Psoas muscle (tissue), 8 donors: ENCODE data around the gene VGLL2. TPM values are rescaled to one million over a fixed set of nuclear protein-coding genes. Genes with fewer than 3 reads are reported as not detected.

Experiments
- ATAC-seq, 4 donors: fragments of 200-7000 bp; cut with Tn5 transposase; one replicate each; pipeline ENCODE4 v1.9.1; 2020; ENCODE audit warnings: moderate library complexity in 3 of 4, mild to moderate bottlenecking in 2 of 4
- DNase-seq, 2 donors: peaks; one replicate each; pipeline ENCODE4 v3.0.0-alpha.2; 2020
- H3K27ac ChIP-seq: fragments of 200-600 bp; one replicate; pipeline ENCODE4 v1.8.0; 2022
- H3K27me3 ChIP-seq, 3 donors: fragments of 200-600 bp in 1 of 3; one replicate each; pipeline versions ENCODE4 v1.6.1 to v1.8.0; 2013 to 2022; ENCODE audit warnings: low read length in 2 of 3, mild to moderate bottlenecking in 2 of 3, moderate library complexity in 1 of 3; ENCODE audit not compliant: insufficient read depth in 3 of 3
- H3K36me3 ChIP-seq, 2 donors: fragments of 200-600 bp in 1 of 2; one replicate each; pipeline versions ENCODE4 v1.6.1 to v1.8.0; 2013 to 2022; ENCODE audit warnings: low read depth in 1 of 2, mild to moderate bottlenecking in 1 of 2, moderate library complexity in 1 of 2; ENCODE audit not compliant: insufficient read depth in 1 of 2
- H3K4me1 ChIP-seq: fragments of 200-600 bp; one replicate; pipeline ENCODE4 v1.8.0; 2022
- H3K4me3 ChIP-seq: fragments of 200-600 bp; one replicate; pipeline ENCODE4 v1.8.0; 2022; ENCODE audit warnings: mild to moderate bottlenecking
- H3K9me3 ChIP-seq: fragments of 200-600 bp; one replicate; pipeline ENCODE4 v1.8.0; 2022
- WGBS, 3 donors: extraction: QIAGEN DNeasy Blood & Tissue Kit; methylation state at CpG; one replicate each; pipeline versions ENCODE4 v1.1.6 to v1.1.7; 2013; 5-methylcytosine and 5-hydroxymethylcytosine counted together
- intact Hi-C, 2 donors: fragments of 100-400 bp; cut with DNase I; formaldehyde crosslinking; loops; one replicate each; pipeline versions ENCODE4 v1.11.0 to v1.14.2; 2022
- polyA plus RNA-seq, 3 donors: library from polyadenylated mRNA; stranded (reverse); fragments of 200-250 nt; gene quantifications; one replicate each; pipeline ENCODE4 v1.2.3, GENCODE V29; 2013
- total RNA-seq, 4 donors: library from RNA; stranded (reverse); fragmentation: NEBNext Ultra II Directional in 2 of 4; extraction: Animal tissue kit (Norgen Biotek cat#: 25700) in 2 of 4; gene quantifications; one replicate each; pipeline versions ENCODE4 v1.2.1 to v1.2.4, GENCODE V29; 2021 to 2023
- TF ChIP-seq, protein P1 (sequence below): fragments of 200-600 bp; IDR thresholded peaks from one replicate; pipeline ENCODE4 v1.8.0; 2022; ENCODE audit warnings: antibody characterized with exemption
- donor health status: healthy with polysubstance abuse.
- donor health status: DM: no; HTN: no; CAD: no; lungs with moderate emphysema.
- donor health status: Bipolar disorder and iron deficiency.
- donor health status: healthy.
- donor health status: DM: yes; HTN: yes; CAD: no.
- donor health status: DM: no; HTN: no; CAD: no.
- donor health status: DM: no; HTN: no; CAD: no.
- donor health status: DM: yes; HTN: yes; CAD: no.

The VGLL2 gene
- total and polyA plus RNA-seq, 7 donors, result 13.1 to 108 (median 70.9) TPM

DNA sequence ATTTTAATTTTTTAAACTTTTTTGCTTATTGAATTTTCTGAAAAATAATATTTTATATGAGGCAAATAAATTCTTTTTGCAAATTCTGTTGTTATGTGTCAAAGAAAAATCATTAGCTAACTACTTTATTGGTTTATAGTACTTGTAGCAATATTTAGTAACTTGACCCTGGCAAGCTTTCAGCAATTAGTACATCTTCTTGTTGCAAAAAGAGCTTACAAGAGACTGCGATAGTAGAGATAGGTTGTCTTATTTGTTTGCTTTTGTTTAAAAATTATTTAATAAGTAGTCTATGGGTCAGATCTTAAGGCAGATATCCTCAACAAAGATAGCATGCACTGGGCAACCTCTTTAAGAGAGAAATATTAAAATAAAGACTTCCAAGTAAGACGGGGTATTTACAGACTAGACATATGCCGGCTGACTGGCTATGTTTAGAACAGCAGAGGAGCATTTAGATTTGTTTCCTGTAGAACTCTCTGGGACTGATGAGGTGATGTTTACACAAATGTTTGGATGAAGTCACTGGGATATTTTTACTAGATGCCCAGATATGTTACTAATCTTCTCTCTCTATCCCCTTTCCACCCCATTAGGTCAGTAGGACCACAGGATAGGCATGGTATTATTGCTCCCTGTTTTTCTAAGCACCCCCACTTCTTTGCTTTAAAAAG, 25.0 kb downstream of the VGLL2 start:
- ATAC-seq, result peak; percentile 89 to 96 (median 93)
- H3K4me3 ChIP-seq, result peak overlapping the region; percentile 46
- TF ChIP-seq, protein P1, sequence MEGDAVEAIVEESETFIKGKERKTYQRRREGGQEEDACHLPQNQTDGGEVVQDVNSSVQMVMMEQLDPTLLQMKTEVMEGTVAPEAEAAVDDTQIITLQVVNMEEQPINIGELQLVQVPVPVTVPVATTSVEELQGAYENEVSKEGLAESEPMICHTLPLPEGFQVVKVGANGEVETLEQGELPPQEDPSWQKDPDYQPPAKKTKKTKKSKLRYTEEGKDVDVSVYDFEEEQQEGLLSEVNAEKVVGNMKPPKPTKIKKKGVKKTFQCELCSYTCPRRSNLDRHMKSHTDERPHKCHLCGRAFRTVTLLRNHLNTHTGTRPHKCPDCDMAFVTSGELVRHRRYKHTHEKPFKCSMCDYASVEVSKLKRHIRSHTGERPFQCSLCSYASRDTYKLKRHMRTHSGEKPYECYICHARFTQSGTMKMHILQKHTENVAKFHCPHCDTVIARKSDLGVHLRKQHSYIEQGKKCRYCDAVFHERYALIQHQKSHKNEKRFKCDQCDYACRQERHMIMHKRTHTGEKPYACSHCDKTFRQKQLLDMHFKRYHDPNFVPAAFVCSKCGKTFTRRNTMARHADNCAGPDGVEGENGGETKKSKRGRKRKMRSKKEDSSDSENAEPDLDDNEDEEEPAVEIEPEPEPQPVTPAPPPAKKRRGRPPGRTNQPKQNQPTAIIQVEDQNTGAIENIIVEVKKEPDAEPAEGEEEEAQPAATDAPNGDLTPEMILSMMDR, result no peak

DNA sequence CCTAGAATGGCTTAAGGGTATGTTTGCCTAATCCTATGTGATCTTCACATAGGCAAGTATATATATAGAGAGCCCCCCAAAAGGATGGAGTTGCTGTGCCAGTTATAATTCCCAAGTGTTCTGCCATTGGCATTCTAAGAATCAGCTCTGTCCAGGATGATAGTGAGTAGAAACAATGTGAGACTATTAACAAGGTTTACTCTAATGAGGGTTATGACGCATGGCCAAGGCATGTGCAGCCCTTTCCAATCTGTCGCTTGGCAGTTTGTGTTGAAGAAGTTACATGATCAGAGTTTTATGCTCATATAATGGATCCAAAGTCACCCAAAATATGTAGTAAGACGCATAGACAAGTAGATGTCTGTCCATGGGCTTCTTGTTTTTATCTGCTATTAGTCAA, 33.6 kb downstream of the VGLL2 start:
- H3K27me3 ChIP-seq, result no peaks in the 10 kb centered on the region
- H3K9me3 ChIP-seq, result no peaks in the 10 kb centered on the region
- H3K4me1 ChIP-seq, result peaks cover 26% of the 10 kb centered on the region
- H3K4me3 ChIP-seq, result no peak overlapping the region
- H3K36me3 ChIP-seq, result no peaks in the 10 kb centered on the region
- DNase-seq (no peak), ATAC-seq (peak in 3 of 4 donors; percentile 33 to 51 (median 48))
- 56 to 70% (median 67%) methylated on average over 3 of the region's 3 CpGs for WGBS, 3 donors
- peak overlapping the region; percentile 67 for H3K27ac ChIP-seq
- TF ChIP-seq, protein P1, result no peak
- intact Hi-C loops, result no loop called here

More for the DNA sequence above, 25.0 kb downstream of the VGLL2 start:
- intact Hi-C loops, result no loop called here
- Histone ChIP-seq H3K36me3 (no peaks in the 10 kb centered on the region), H3K9me3 (no peaks in the 10 kb centered on the region), H3K4me1 (peaks cover 25% of the 10 kb centered on the region), H3K27me3 (no peaks in the 10 kb centered on the region), H3K27ac (peak overlapping the region; percentile 90)
- WGBS, 3 donors, result 10 to 20% (median 12%) methylated on average over 3 of the region's 3 CpGs
- DNase-seq, result no peak

DNA sequence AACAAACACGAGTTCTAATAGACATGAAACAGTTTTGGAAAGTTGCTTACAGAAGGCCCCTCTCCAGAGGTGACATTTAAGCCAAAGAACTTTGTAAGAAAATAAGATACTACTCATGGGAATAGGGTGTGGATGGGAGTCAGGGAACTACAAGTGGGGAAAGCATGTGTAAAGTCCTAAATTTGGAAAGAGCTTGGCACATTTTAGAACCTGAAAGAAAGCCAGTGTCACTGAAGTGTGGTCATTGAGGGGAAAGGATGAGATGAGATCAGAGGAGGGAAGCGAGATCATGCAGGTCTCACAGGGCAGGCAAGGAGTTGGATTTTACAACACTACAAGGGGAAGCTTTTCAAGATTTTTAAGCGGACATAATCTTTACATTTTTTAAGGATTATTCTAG, 38.0 kb downstream of the VGLL2 start:
- TF ChIP-seq, protein P1, result no peak
- Histone ChIP-seq H3K27me3 (no peaks in the 10 kb centered on the region), H3K4me1 (peaks cover 42% of the 10 kb centered on the region), H3K27ac (peak overlapping the region; percentile 88), H3K36me3 (no peaks in the 10 kb centered on the region), H3K9me3 (no peaks in the 10 kb centered on the region), H3K4me3 (no peak overlapping the region)
- DNase-seq (no peak), ATAC-seq (peak; percentile 85 to 96 (median 93))
- 30 to 49% (median 34%) methylated on average over 3 of the region's 3 CpGs for WGBS, 3 donors
- intact Hi-C loops, result loop anchor here in 1 of 2 donors (5.0 kb wide), 1 partner anchor 36 kb away; the partner anchor contains the start of gene VGLL2

DNA sequence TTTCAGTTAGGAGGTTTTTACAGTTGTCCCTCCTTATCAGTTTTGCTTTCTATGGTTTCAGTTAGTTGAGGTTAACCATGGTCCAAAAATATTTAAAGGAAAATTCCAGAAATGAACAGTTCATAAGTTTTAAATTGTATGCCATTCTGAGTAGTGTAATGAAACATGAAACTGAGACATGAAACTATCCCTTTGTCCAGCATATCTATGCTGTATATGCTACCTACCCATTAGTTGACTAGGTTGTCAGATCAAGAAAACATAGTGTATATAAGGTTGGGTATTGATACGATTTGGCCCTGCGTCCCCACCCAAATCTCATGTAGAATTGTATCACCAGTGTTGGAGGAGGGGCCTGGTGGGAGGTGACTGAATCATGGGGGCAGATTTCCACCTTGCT, 39.1 kb downstream of the VGLL2 start:
- Histone ChIP-seq H3K27ac (peak overlapping the region; percentile 88), H3K4me3 (no peak overlapping the region), H3K27me3 (no peaks in the 10 kb centered on the region), H3K36me3 (no peaks in the 10 kb centered on the region), H3K4me1 (peaks cover 37% of the 10 kb centered on the region), H3K9me3 (no peaks in the 10 kb centered on the region)
- WGBS, 3 donors, result 87 to 100% (median 98%) methylated on average over 2 of the region's 2 CpGs
- intact Hi-C loops, result loop anchor here in 1 of 2 donors (5.0 kb wide), 1 partner anchor 37 kb away; the partner anchor contains the start of gene VGLL2
- ATAC-seq, result no peak
- TF ChIP-seq, protein P1, result no peak
- no peak for DNase-seq
